Endometrial microvascular endothelial cells (primary cell): Measurements from ENCODE around the gene C3orf70. TPM values are rescaled to one million over a fixed set of nuclear protein-coding genes. Genes with fewer than 3 reads are reported as not detected.

ENCODE experiments used
- in situ Hi-C: cut with HindIII; loops from 2 replicates; pipeline ENCODE4 v1.10.0; 2017; ENCODE audit warnings: low sequenced_read_pairs, low pct_unique_long_range_greater_than_20kb; ENCODE audit errors: inconsistent ontology term
- total RNA-seq: library from RNA; depleted of rRNA; stranded (reverse); fragments of >200 nt; gene quantifications from one replicate; pipeline ENCODE4 v1.2.3, GENCODE V29; 2015; ENCODE audit errors: inconsistent ontology term

Gene C3orf70
- total RNA-seq, 1 donor from 2014 or later: 4.5 TPM

GRCh38 chr3:185094697-185095096 is 58.2 kb downstream of the C3orf70 start:
- in situ Hi-C loops: no loop called here

- in situ Hi-C loops: no loop called here
Observed at GRCh38 chr3:185093116-185093515, 59.7 kb downstream of the C3orf70 start.

GRCh38 chr3:185090811-185091210 is 62.0 kb downstream of the C3orf70 start:
- in situ Hi-C loops: no loop called here

- in situ Hi-C loops: no loop called here
Observed at GRCh38 chr3:185089751-185090150, 63.1 kb downstream of the C3orf70 start.

GRCh38 chr3:185089343-185089742 is 63.5 kb downstream of the C3orf70 start:
- in situ Hi-C loops: no loop called here

- in situ Hi-C loops: no loop called here
Observed at GRCh38 chr3:185087419-185087818, 65.4 kb downstream of the C3orf70 start.

- in situ Hi-C loops: no loop called here
Observed at GRCh38 chr3:185084901-185085300, 68.0 kb downstream of the C3orf70 start.

GRCh38 chr3:185084402-185084801 is 68.5 kb downstream of the C3orf70 start:
- in situ Hi-C loops: no loop called here

- in situ Hi-C loops: no loop called here
Observed at GRCh38 chr3:185082829-185083228, 70.0 kb downstream of the C3orf70 start.

- in situ Hi-C loops: no loop called here
Observed at GRCh38 chr3:185082149-185082548, 70.7 kb downstream of the C3orf70 start.

GRCh38 chr3:185081521-185081920 is 71.3 kb downstream of the C3orf70 start:
- in situ Hi-C loops: no loop called here

GRCh38 chr3:185079625-185080024 is 73.2 kb downstream of the C3orf70 start:
- in situ Hi-C loops: no loop called here

- in situ Hi-C loops: no loop called here
Observed at GRCh38 chr3:185076219-185076618, 76.6 kb downstream of the C3orf70 start.

GRCh38 chr3:185075547-185075946 is 77.3 kb downstream of the C3orf70 start:
- in situ Hi-C loops: no loop called here

- in situ Hi-C loops: no loop called here
Observed at GRCh38 chr3:185071287-185071800, 81.5 kb downstream of the C3orf70 start.

GRCh38 chr3:185070491-185071286 is 82.2 kb downstream of the C3orf70 start:
- in situ Hi-C loops: no loop called here

GRCh38 chr3:185069037-185070030 is 83.5 kb downstream of the C3orf70 start:
- in situ Hi-C loops: no loop called here

- in situ Hi-C loops: no loop called here
Observed at GRCh38 chr3:185067173-185067572, 85.7 kb downstream of the C3orf70 start.

GRCh38 chr3:185066251-185066650 is 86.6 kb downstream of the C3orf70 start:
- in situ Hi-C loops: no loop called here
